GM12878 (cell line): ENCODE measurements around the gene CCDC194. TPM values are rescaled to one million over a fixed set of nuclear protein-coding genes. Genes with fewer than 3 reads are reported as not detected.

Experiments used
- BCL11A ChIP-seq: IDR thresholded peaks from 2 replicates; pipeline ENCODE4 v1.6.1; 2011; ENCODE audit warnings: low read depth, low read length
- BCL3 ChIP-seq: IDR thresholded peaks from 2 replicates; pipeline ENCODE4 v1.6.1; 2011; ENCODE audit warnings: borderline replicate concordance, low read depth, mild to moderate bottlenecking, moderate library complexity, low read length; ENCODE audit not compliant: insufficient read depth, poor library complexity, severe bottlenecking
- BHLHE40 ChIP-seq, 2 experiments: fragments of 450-650 bp in 1 of 2; IDR thresholded peaks; 2 replicates each; pipeline ENCODE4 v1.6.1; 2011 to 2017; ENCODE audit warnings: low read depth in 2 of 2, borderline replicate concordance in 1 of 2, improper control_type of control experiment in 1 of 2, low read length in 1 of 2, mild to moderate bottlenecking in 1 of 2
- CBX3 ChIP-seq: fragments of 200-600 bp; sonication (generic); IDR thresholded peaks from 2 replicates; pipeline ENCODE4 v1.6.1; 2016; ENCODE audit warnings: low read depth, borderline replicate concordance
- CREB1 ChIP-seq: IDR thresholded peaks from 2 replicates; pipeline ENCODE4 v1.6.1; 2012; ENCODE audit warnings: low read depth, mild to moderate bottlenecking, inconsistent platforms
- GABPA ChIP-seq: IDR thresholded peaks from 2 replicates; pipeline ENCODE4 v1.6.1; 2014; ENCODE audit warnings: antibody characterized with exemption, low read depth, mild to moderate bottlenecking, inconsistent platforms
- HDAC2 ChIP-seq: fragments of 200-600 bp; sonication (generic); IDR thresholded peaks from 2 replicates; pipeline ENCODE4 v1.6.1; 2017
- IRF4 ChIP-seq: IDR thresholded peaks from 2 replicates; pipeline ENCODE4 v1.6.1; 2011; ENCODE audit warnings: low read depth, low read length
- MEF2A ChIP-seq: IDR thresholded peaks from 2 replicates; pipeline ENCODE4 v1.6.1; 2011; ENCODE audit warnings: low read depth, mild to moderate bottlenecking, low read length, moderate library complexity; ENCODE audit not compliant: insufficient read depth
- MTA2 ChIP-seq: fragments of 450-650 bp; IDR thresholded peaks from 2 replicates; pipeline ENCODE4 v1.6.1; 2016; ENCODE audit warnings: low read depth, mild to moderate bottlenecking, moderate library complexity
- NR2C2 ChIP-seq: IDR thresholded peaks from 2 replicates; pipeline ENCODE4 v1.6.1; 2011; ENCODE audit warnings: borderline replicate concordance, low read depth; ENCODE audit not compliant: control insufficient read depth, insufficient read length
- PAX8 ChIP-seq: fragments of 450-650 bp; IDR thresholded peaks from 2 replicates; pipeline ENCODE4 v1.6.1; 2017; ENCODE audit warnings: mild to moderate bottlenecking, moderate library complexity
- POLR2A ChIP-seq: IDR thresholded peaks from 2 replicates; pipeline ENCODE4 v1.6.1; 2011; ENCODE audit warnings: low read depth, mild to moderate bottlenecking, low read length
- POU2F2 ChIP-seq: IDR thresholded peaks from 3 replicates; pipeline ENCODE4 v1.6.1; 2011; ENCODE audit warnings: low read depth, mild to moderate bottlenecking, low read length, borderline replicate concordance
- RCOR1 ChIP-seq: conservative IDR thresholded peaks from 2 replicates; pipeline ENCODE4 v1.6.1; 2012; ENCODE audit warnings: low read depth, low read length, improper control_type of control experiment
- SP1 ChIP-seq: IDR thresholded peaks from one replicate; pipeline ENCODE4 v1.6.1; 2011; ENCODE audit warnings: low read depth, low read length
- WRNIP1 ChIP-seq: IDR thresholded peaks from 2 replicates; pipeline ENCODE4 v1.6.1; 2011; ENCODE audit warnings: low read depth, low read length, improper control_type of control experiment, borderline replicate concordance
- YY1 ChIP-seq: IDR thresholded peaks from 2 replicates; pipeline ENCODE4 v1.6.1; 2011; ENCODE audit warnings: low read depth, mild to moderate bottlenecking, low read length
- polyA plus RNA-seq, 11 experiments: library from polyadenylated mRNA; depleted of rRNA in 4 of 11; unstranded in 6 of 11; stranded (reverse) in 5 of 11; fragments of >200 nt; fragmentation: Nextera tagmentation in 4 of 11; fragmentation: Illumina TruSeq in 1 of 11; extraction: Ambion mirVana in 4 of 11; extraction: Trizol in 1 of 11; gene quantifications; 1 replicate in 1 of 11; 2 replicates in 10 of 11; pipeline versions ENCODE4 v1.2.1 to v1.2.3, GENCODE V29; 2011 to 2016; ENCODE audit warnings: inconsistent platforms in 2 of 11, missing spikeins in 2 of 11, low read depth in 1 of 11
- total RNA-seq, 4 experiments: library from RNA; depleted of rRNA in 3 of 4; stranded (reverse); fragments of >200 nt in 3 of 4; fragmentation: Illumina TruSeq in 1 of 4; extraction: Trizol in 1 of 4; gene quantifications; 2 replicates each; pipeline versions ENCODE4 v1.2.1 to v1.2.3, GENCODE V29; 2013 to 2021
- TF ChIP-seq, protein P1 (sequence below): fragments of 450-650 bp; formaldehyde crosslinking; IDR thresholded peaks from 2 replicates; pipeline ENCODE4 v1.5.0; 2022; ENCODE audit warnings: mild to moderate bottlenecking, missing genetic modification characterization
- TF ChIP-seq, protein P2 (sequence below): fragments of 450-650 bp; formaldehyde crosslinking; IDR thresholded peaks from 2 replicates; pipeline ENCODE4 v1.4.0; 2022; ENCODE audit warnings: mild to moderate bottlenecking, moderate library complexity
- TF ChIP-seq, protein P3 (sequence below): fragments of 450-650 bp; IDR thresholded peaks from 2 replicates; pipeline ENCODE4 v1.6.1; 2014; ENCODE audit warnings: mild to moderate bottlenecking
- TF ChIP-seq, protein P4 (sequence below): IDR thresholded peaks from 2 replicates; pipeline ENCODE4 v1.6.1; 2011; ENCODE audit warnings: low read depth, low read length, improper control_type of control experiment, borderline replicate concordance

The CCDC194 gene
- total and polyA plus RNA-seq, 10 of the 15 experiments (the other 5 are each of a cell fraction or from before 2014, with no cell fraction given) = 0.07 to 3.4 (median 0.97) TPM

- TF ChIP-seq GABPA (no peak), BCL11A (no peak), BHLHE40 (IDR thresholded peaks at IDR 0.05; ENCODE audit: borderline replicate concordance in 1 of 2, low read depth in 2 of 2, low read length in 1 of 2) (no peak; a peak in 1 of 4 replicates), IRF4 (no peak), NR2C2 (no peak), PAX8 (no peak), CREB1 (no peak), POU2F2 (peak; percentile 61; the same call in 2 of the 3 replicates), MTA2 (no peak), HDAC2 (no peak), WRNIP1 (no peak), RCOR1 (no peak), MEF2A (no peak), BCL3 (no peak), POLR2A (peak; percentile 35; the same call in 1 of the 2 replicates), CBX3 (no peak), YY1 (0 out of 2 replicates have a peak, but pooled peaks have one; percentile 50), SP1 (no peak)
- TF ChIP-seq, protein P1, sequence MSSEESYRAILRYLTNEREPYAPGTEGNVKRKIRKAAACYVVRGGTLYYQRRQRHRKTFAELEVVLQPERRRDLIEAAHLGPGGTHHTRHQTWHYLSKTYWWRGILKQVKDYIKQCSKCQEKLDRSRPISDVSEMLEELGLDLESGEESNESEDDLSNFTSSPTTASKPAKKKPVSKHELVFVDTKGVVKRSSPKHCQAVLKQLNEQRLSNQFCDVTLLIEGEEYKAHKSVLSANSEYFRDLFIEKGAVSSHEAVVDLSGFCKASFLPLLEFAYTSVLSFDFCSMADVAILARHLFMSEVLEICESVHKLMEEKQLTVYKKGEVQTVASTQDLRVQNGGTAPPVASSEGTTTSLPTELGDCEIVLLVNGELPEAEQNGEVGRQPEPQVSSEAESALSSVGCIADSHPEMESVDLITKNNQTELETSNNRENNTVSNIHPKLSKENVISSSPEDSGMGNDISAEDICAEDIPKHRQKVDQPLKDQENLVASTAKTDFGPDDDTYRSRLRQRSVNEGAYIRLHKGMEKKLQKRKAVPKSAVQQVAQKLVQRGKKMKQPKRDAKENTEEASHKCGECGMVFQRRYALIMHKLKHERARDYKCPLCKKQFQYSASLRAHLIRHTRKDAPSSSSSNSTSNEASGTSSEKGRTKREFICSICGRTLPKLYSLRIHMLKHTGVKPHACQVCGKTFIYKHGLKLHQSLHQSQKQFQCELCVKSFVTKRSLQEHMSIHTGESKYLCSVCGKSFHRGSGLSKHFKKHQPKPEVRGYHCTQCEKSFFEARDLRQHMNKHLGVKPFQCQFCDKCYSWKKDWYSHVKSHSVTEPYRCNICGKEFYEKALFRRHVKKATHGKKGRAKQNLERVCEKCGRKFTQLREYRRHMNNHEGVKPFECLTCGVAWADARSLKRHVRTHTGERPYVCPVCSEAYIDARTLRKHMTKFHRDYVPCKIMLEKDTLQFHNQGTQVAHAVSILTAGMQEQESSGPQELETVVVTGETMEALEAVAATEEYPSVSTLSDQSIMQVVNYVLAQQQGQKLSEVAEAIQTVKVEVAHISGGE (CRISPR knock-in tag) = no peak
- TF ChIP-seq, protein P2, sequence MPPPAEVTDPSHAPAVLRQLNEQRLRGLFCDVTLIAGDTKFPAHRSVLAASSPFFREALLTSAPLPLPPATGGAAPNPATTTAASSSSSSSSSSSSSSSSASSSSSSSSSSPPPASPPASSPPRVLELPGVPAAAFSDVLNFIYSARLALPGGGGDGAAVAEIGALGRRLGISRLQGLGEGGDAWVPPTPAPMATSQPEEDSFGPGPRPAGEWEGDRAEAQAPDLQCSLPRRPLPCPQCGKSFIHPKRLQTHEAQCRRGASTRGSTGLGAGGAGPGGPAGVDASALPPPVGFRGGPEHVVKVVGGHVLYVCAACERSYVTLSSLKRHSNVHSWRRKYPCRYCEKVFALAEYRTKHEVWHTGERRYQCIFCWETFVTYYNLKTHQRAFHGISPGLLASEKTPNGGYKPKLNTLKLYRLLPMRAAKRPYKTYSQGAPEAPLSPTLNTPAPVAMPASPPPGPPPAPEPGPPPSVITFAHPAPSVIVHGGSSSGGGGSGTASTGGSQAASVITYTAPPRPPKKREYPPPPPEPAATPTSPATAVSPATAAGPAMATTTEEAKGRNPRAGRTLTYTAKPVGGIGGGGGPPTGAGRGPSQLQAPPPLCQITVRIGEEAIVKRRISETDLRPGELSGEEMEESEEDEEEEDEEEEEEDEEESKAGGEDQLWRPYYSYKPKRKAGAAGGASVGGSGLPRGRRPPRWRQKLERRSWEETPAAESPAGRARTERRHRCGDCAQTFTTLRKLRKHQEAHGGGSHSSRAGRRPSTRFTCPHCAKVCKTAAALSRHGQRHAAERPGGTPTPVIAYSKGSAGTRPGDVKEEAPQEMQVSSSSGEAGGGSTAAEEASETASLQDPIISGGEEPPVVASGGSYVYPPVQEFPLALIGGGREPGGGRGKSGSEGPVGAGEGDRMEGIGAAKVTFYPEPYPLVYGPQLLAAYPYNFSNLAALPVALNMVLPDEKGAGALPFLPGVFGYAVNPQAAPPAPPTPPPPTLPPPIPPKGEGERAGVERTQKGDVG (CRISPR knock-in tag) = no peak
- TF ChIP-seq, protein P3, sequence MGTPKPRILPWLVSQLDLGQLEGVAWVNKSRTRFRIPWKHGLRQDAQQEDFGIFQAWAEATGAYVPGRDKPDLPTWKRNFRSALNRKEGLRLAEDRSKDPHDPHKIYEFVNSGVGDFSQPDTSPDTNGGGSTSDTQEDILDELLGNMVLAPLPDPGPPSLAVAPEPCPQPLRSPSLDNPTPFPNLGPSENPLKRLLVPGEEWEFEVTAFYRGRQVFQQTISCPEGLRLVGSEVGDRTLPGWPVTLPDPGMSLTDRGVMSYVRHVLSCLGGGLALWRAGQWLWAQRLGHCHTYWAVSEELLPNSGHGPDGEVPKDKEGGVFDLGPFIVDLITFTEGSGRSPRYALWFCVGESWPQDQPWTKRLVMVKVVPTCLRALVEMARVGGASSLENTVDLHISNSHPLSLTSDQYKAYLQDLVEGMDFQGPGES = no peak
- TF ChIP-seq, protein P4, sequence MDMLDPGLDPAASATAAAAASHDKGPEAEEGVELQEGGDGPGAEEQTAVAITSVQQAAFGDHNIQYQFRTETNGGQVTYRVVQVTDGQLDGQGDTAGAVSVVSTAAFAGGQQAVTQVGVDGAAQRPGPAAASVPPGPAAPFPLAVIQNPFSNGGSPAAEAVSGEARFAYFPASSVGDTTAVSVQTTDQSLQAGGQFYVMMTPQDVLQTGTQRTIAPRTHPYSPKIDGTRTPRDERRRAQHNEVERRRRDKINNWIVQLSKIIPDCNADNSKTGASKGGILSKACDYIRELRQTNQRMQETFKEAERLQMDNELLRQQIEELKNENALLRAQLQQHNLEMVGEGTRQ = no peak
Observed at GRCh38 chr19:17394891-17395415, 957 bp upstream of the CCDC194 start (continued).
